Neutrophil (primary cell): ENCODE measurements around the gene SLC26A6.

Experiments
- H3K27ac ChIP-seq: fragments of 200-600 bp; sonication (generic); 2 replicates; pipeline ENCODE4 v1.5.1; 2016; ENCODE audit warnings: mild to moderate bottlenecking, moderate library complexity
- H3K27me3 ChIP-seq: fragments of 200-600 bp; sonication (generic); 2 replicates; pipeline ENCODE4 v1.6.0; 2016; ENCODE audit warnings: mild to moderate bottlenecking
- H3K36me3 ChIP-seq: fragments of 200-600 bp; sonication (generic); 2 replicates; pipeline ENCODE4 v1.5.1; 2017
- H3K4me1 ChIP-seq, 2 experiments: fragments of 200-600 bp in 1 of 2; sonication (generic) in 1 of 2; 1 replicate in 1 of 2; 2 replicates in 1 of 2; pipeline versions ENCODE4 v1.5.1 to v1.6.1; 2013 to 2016; ENCODE audit warnings: low read depth in 1 of 2, low read length in 1 of 2, mild to moderate bottlenecking in 1 of 2, moderate library complexity in 1 of 2; ENCODE audit not compliant: control insufficient read depth in 1 of 2, insufficient read depth in 1 of 2
- H3K4me3 ChIP-seq, 2 experiments: fragments of 200-600 bp in 1 of 2; sonication (generic) in 1 of 2; 1 replicate in 1 of 2; 2 replicates in 1 of 2; pipeline ENCODE4 v1.5.1; 2013 to 2016; ENCODE audit warnings: low read depth in 1 of 2, low read length in 1 of 2, mild to moderate bottlenecking in 1 of 2, moderate library complexity in 1 of 2
- H3K9me3 ChIP-seq: fragments of 200-600 bp; sonication (generic); 2 replicates; pipeline ENCODE4 v1.5.1; 2016
- CTCF ChIP-seq: fragments of 200-600 bp; sonication (generic); IDR thresholded peaks from 2 replicates; pipeline ENCODE4 v1.5.1; 2016; ENCODE audit warnings: antibody characterized with exemption

Gene SLC26A6

GRCh38 chr3:48595526-48596121 lies 39.6 kb downstream of the SLC26A6 start:
- Histone ChIP-seq H3K36me3 (peaks cover 41% of the 10 kb centered on the region), H3K4me3 (no peak overlapping the region), H3K9me3 (no peaks in the 10 kb centered on the region), H3K27ac (no peak overlapping the region), H3K4me1 (no peaks in the 10 kb centered on the region), H3K27me3 (peaks cover 62% of the 10 kb centered on the region)
- no peak for TF ChIP-seq CTCF

- no peaks in the 10 kb centered on the region for H3K9me3 ChIP-seq
- H3K27ac ChIP-seq = no peak within 1 kb of the TSS
- peaks cover 36% of the 10 kb centered on the region for H3K36me3 ChIP-seq
- H3K27me3 ChIP-seq = peaks cover 67% of the 10 kb centered on the region
- no peaks in the 10 kb centered on the region for H3K4me1 ChIP-seq
- no peak within 1 kb of the TSS for H3K4me3 ChIP-seq
- no peak for TF ChIP-seq CTCF
These were observed 40.2 kb downstream of the SLC26A6 start, which contains the start of gene COL7A1 for GRCh38 chr3:48595075-48595525. Gene COL7A1 (minus strand): TSS chr3:48595329. CDS start chr3:48595159, 170 bp downstream.

- Histone ChIP-seq H3K27me3 (peaks cover 73% of the 10 kb centered on the region), H3K36me3 (peaks cover 31% of the 10 kb centered on the region), H3K27ac (no peak overlapping the region), H3K9me3 (no peaks in the 10 kb centered on the region), H3K4me1 (no peaks in the 10 kb centered on the region), H3K4me3 (no peak overlapping the region)
- TF ChIP-seq CTCF = no peak
These were observed 40.7 kb downstream of the SLC26A6 start for GRCh38 chr3:48594417-48595049.

- Histone ChIP-seq H3K4me1 (no peaks in the 10 kb centered on the region), H3K36me3 (peaks cover 19% of the 10 kb centered on the region), H3K9me3 (no peaks in the 10 kb centered on the region), H3K27me3 (peaks cover 85% of the 10 kb centered on the region), H3K27ac (no peak overlapping the region), H3K4me3 (no peak overlapping the region)
- TF ChIP-seq CTCF = no peak
These were observed 41.9 kb downstream of the SLC26A6 start for GRCh38 chr3:48593337-48593736.

- Histone ChIP-seq H3K9me3 (no peaks in the 10 kb centered on the region), H3K4me1 (no peaks in the 10 kb centered on the region), H3K4me3 (no peak overlapping the region), H3K27ac (no peak overlapping the region), H3K36me3 (peaks cover 11% of the 10 kb centered on the region), H3K27me3 (peaks cover 92% of the 10 kb centered on the region)
- TF ChIP-seq CTCF = no peak
These were observed 42.7 kb downstream of the SLC26A6 start for GRCh38 chr3:48592519-48593087.
